Measurements from ENCODE around the gene ARHGEF17.

GRCh38 chr11:73323464-73323863, 15.4 kb downstream of the ARHGEF17 start:
- TF ChIP-seq, protein P1, sequence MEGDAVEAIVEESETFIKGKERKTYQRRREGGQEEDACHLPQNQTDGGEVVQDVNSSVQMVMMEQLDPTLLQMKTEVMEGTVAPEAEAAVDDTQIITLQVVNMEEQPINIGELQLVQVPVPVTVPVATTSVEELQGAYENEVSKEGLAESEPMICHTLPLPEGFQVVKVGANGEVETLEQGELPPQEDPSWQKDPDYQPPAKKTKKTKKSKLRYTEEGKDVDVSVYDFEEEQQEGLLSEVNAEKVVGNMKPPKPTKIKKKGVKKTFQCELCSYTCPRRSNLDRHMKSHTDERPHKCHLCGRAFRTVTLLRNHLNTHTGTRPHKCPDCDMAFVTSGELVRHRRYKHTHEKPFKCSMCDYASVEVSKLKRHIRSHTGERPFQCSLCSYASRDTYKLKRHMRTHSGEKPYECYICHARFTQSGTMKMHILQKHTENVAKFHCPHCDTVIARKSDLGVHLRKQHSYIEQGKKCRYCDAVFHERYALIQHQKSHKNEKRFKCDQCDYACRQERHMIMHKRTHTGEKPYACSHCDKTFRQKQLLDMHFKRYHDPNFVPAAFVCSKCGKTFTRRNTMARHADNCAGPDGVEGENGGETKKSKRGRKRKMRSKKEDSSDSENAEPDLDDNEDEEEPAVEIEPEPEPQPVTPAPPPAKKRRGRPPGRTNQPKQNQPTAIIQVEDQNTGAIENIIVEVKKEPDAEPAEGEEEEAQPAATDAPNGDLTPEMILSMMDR (IDR thresholded peaks at IDR 0.05) = no peak
- TF ChIP-seq POLR2AphosphoS5 (IDR thresholded peaks at IDR 0.05) (peak in 1 of 3 donors; percentile 55), POLR2A (IDR thresholded peaks at IDR 0.05) (no peak)

All from transverse colon (tissue), 4 donors.